Measurements from ENCODE around the gene PHKG2. TPM values are rescaled to one million over a fixed set of nuclear protein-coding genes. Genes with fewer than 3 reads are reported as not detected.

The PHKG2 gene
- total RNA-seq, 1 donor from 2014 or later, result 3.7 TPM

GRCh38 chr16:30761928-30762902 lies 14.0 kb downstream of the PHKG2 start, which contains the start of the genes CFAP119 and RNF40:
TSS of gene CFAP119 (minus strand) at chr16:30762062. CDS start at chr16:30761748, 314 bp downstream.
TSS of gene RNF40 (plus strand) at chr16:30762322. CDS start at chr16:30762546, 224 bp downstream.
- peak within 1 kb of the TSS; percentile 94 for H3K27ac ChIP-seq (ENCODE audit: low read depth, low read length)
- no peaks in the 10 kb centered on the region for H3K9me3 ChIP-seq (ENCODE audit: control insufficient read depth in 3 of 3, low read length in 3 of 3)
- peaks cover 43 to 48% (median 44%) of the 10 kb centered on the region in 3 donors for H3K36me3 ChIP-seq (ENCODE audit: control insufficient read depth in 3 of 3, insufficient read depth in 3 of 3, low read length in 3 of 3)
- peak within 1 kb of the TSS; percentile 86 to 97 (median 93) for H3K4me3 ChIP-seq (ENCODE audit: low read length in 3 of 3)
- H3K4me1 ChIP-seq (ENCODE audit: control insufficient read depth in 3 of 3, insufficient read depth in 3 of 3, low read length in 3 of 3), result peaks cover 29 to 40% (median 35%) of the 10 kb centered on the region in 3 donors
- no peaks in the 10 kb centered on the region for H3K27me3 ChIP-seq (ENCODE audit: control insufficient read depth in 3 of 3, insufficient read depth in 3 of 3, low read length in 3 of 3)
- peak within 1 kb of the TSS; percentile 94 to 97 (median 97) for H3K9ac ChIP-seq (ENCODE audit: low read depth in 1 of 3, low read length in 3 of 3)

- peak overlapping the region; percentile 94 for H3K27ac ChIP-seq (ENCODE audit: low read depth, low read length)
- peak overlapping the region; percentile 94 to 97 (median 97) for H3K9ac ChIP-seq (ENCODE audit: low read depth in 1 of 3, low read length in 3 of 3)
- H3K27me3 ChIP-seq (ENCODE audit: control insufficient read depth in 3 of 3, insufficient read depth in 3 of 3, low read length in 3 of 3), result no peaks in the 10 kb centered on the region
- peak overlapping the region; percentile 86 to 97 (median 93) for H3K4me3 ChIP-seq (ENCODE audit: low read length in 3 of 3)
- H3K9me3 ChIP-seq (ENCODE audit: control insufficient read depth in 3 of 3, low read length in 3 of 3), result no peaks in the 10 kb centered on the region
- H3K36me3 ChIP-seq (ENCODE audit: control insufficient read depth in 3 of 3, insufficient read depth in 3 of 3, low read length in 3 of 3), result peaks cover 46 to 51% (median 48%) of the 10 kb centered on the region in 3 donors
- H3K4me1 ChIP-seq (ENCODE audit: control insufficient read depth in 3 of 3, insufficient read depth in 3 of 3, low read length in 3 of 3), result peaks cover 29 to 40% (median 33%) of the 10 kb centered on the region in 3 donors
Observed at GRCh38 chr16:30762991-30763725, 14.9 kb downstream of the PHKG2 start.

DNA sequence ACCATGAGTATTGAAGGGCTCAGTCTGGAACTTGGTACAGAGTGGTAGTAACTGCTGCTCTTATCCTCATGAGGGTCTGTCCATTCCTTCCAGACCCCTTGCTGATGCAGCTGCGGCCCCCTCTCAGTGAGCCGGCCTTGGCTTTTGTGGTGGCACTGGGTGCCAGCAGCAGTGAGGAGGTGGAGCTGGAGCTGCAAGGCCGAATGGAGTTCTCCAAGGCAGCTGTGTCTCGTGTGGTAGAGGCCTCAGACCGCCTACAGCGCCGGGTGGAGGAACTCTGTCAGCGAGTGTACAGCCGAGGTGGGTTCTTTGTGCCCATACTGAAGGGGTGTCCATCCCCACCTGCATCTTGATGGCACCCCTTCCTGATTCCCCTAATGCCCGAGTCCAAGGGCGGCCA lies 15.9 kb downstream of the PHKG2 start:
- Histone ChIP-seq H3K27ac (ENCODE audit: low read depth, low read length) (no peak overlapping the region), H3K27me3 (ENCODE audit: control insufficient read depth in 3 of 3, insufficient read depth in 3 of 3, low read length in 3 of 3) (no peaks in the 10 kb centered on the region), H3K4me1 (ENCODE audit: control insufficient read depth in 3 of 3, insufficient read depth in 3 of 3, low read length in 3 of 3) (peaks cover 29 to 38% (median 33%) of the 10 kb centered on the region in 3 donors), H3K4me3 (ENCODE audit: low read length in 3 of 3) (no peak overlapping the region), H3K9me3 (ENCODE audit: control insufficient read depth in 3 of 3, low read length in 3 of 3) (no peaks in the 10 kb centered on the region), H3K36me3 (ENCODE audit: control insufficient read depth in 3 of 3, insufficient read depth in 3 of 3, low read length in 3 of 3) (peaks cover 55 to 61% (median 57%) of the 10 kb centered on the region in 3 donors), H3K9ac (ENCODE audit: low read depth in 1 of 3, low read length in 3 of 3) (no peak overlapping the region)

GRCh38 chr16:30764816-30765465 lies 16.7 kb downstream of the PHKG2 start:
- Histone ChIP-seq H3K9ac (ENCODE audit: low read depth in 1 of 3, low read length in 3 of 3) (peak overlapping the region in 1 of 3 donors; percentile 16), H3K9me3 (ENCODE audit: control insufficient read depth in 3 of 3, low read length in 3 of 3) (no peaks in the 10 kb centered on the region), H3K4me3 (ENCODE audit: low read length in 3 of 3) (no peak overlapping the region), H3K27me3 (ENCODE audit: control insufficient read depth in 3 of 3, insufficient read depth in 3 of 3, low read length in 3 of 3) (no peaks in the 10 kb centered on the region), H3K4me1 (ENCODE audit: control insufficient read depth in 3 of 3, insufficient read depth in 3 of 3, low read length in 3 of 3) (peaks cover 29 to 36% (median 33%) of the 10 kb centered on the region in 3 donors), H3K36me3 (ENCODE audit: control insufficient read depth in 3 of 3, insufficient read depth in 3 of 3, low read length in 3 of 3) (peaks cover 63 to 69% (median 63%) of the 10 kb centered on the region in 3 donors), H3K27ac (ENCODE audit: low read depth, low read length) (no peak overlapping the region)

GRCh38 chr16:30766206-30766932 lies 18.1 kb downstream of the PHKG2 start:
- H3K4me3 ChIP-seq (ENCODE audit: low read length in 3 of 3), result no peak overlapping the region
- H3K27me3 ChIP-seq (ENCODE audit: control insufficient read depth in 3 of 3, insufficient read depth in 3 of 3, low read length in 3 of 3), result no peaks in the 10 kb centered on the region
- peaks cover 72 to 82% (median 73%) of the 10 kb centered on the region in 3 donors for H3K36me3 ChIP-seq (ENCODE audit: control insufficient read depth in 3 of 3, insufficient read depth in 3 of 3, low read length in 3 of 3)
- no peaks in the 10 kb centered on the region for H3K9me3 ChIP-seq (ENCODE audit: control insufficient read depth in 3 of 3, low read length in 3 of 3)
- H3K9ac ChIP-seq (ENCODE audit: low read depth in 1 of 3, low read length in 3 of 3), result no peak overlapping the region
- H3K4me1 ChIP-seq (ENCODE audit: control insufficient read depth in 3 of 3, insufficient read depth in 3 of 3, low read length in 3 of 3), result peaks cover 21 to 27% (median 25%) of the 10 kb centered on the region in 3 donors
- no peak overlapping the region for H3K27ac ChIP-seq (ENCODE audit: low read depth, low read length)

DNA sequence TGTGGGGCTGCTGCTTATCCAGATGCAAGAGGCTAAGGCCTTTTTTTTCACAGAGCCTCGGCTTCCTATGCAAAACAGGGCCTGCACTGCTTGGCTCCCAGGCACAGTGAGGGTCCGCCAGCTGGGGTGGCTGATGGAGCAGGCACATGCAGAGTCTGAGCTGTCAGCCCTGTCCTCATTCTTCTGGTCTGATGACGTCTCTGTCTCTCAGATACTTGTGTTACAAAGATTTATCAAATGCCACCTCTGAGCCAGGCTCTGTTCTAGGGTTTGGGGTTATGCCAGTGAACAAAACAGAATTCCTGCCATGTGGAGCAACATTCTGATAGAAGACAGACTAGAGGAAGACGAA lies 18.7 kb downstream of the PHKG2 start:
- no peaks in the 10 kb centered on the region for H3K27me3 ChIP-seq (ENCODE audit: control insufficient read depth in 3 of 3, insufficient read depth in 3 of 3, low read length in 3 of 3)
- no peak overlapping the region for H3K9ac ChIP-seq (ENCODE audit: low read depth in 1 of 3, low read length in 3 of 3)
- H3K4me3 ChIP-seq (ENCODE audit: low read length in 3 of 3), result no peak overlapping the region
- H3K4me1 ChIP-seq (ENCODE audit: control insufficient read depth in 3 of 3, insufficient read depth in 3 of 3, low read length in 3 of 3), result peaks cover 16 to 21% (median 20%) of the 10 kb centered on the region in 3 donors
- peaks cover 78 to 88% (median 78%) of the 10 kb centered on the region in 3 donors for H3K36me3 ChIP-seq (ENCODE audit: control insufficient read depth in 3 of 3, insufficient read depth in 3 of 3, low read length in 3 of 3)
- no peaks in the 10 kb centered on the region for H3K9me3 ChIP-seq (ENCODE audit: control insufficient read depth in 3 of 3, low read length in 3 of 3)
- H3K27ac ChIP-seq (ENCODE audit: low read depth, low read length), result no peak overlapping the region

- Histone ChIP-seq H3K9ac (ENCODE audit: low read depth in 1 of 3, low read length in 3 of 3) (no peak overlapping the region), H3K4me1 (ENCODE audit: control insufficient read depth in 3 of 3, insufficient read depth in 3 of 3, low read length in 3 of 3) (peaks cover 12 to 15% (median 12%) of the 10 kb centered on the region in 3 donors), H3K27me3 (ENCODE audit: control insufficient read depth in 3 of 3, insufficient read depth in 3 of 3, low read length in 3 of 3) (no peaks in the 10 kb centered on the region), H3K27ac (ENCODE audit: low read depth, low read length) (no peak overlapping the region), H3K9me3 (ENCODE audit: control insufficient read depth in 3 of 3, low read length in 3 of 3) (no peaks in the 10 kb centered on the region), H3K4me3 (ENCODE audit: low read length in 3 of 3) (no peak overlapping the region), H3K36me3 (ENCODE audit: control insufficient read depth in 3 of 3, insufficient read depth in 3 of 3, low read length in 3 of 3) (peaks cover 88 to 98% (median 88%) of the 10 kb centered on the region in 3 donors)
Observed at GRCh38 chr16:30767767-30768465, 19.7 kb downstream of the PHKG2 start.

GRCh38 chr16:30768583-30769181 lies 20.5 kb downstream of the PHKG2 start:
- Histone ChIP-seq H3K4me3 (ENCODE audit: low read length in 3 of 3) (no peak overlapping the region), H3K27ac (ENCODE audit: low read depth, low read length) (no peak overlapping the region), H3K36me3 (ENCODE audit: control insufficient read depth in 3 of 3, insufficient read depth in 3 of 3, low read length in 3 of 3) (peaks cover 88 to 98% (median 90%) of the 10 kb centered on the region in 3 donors)

More at GRCh38 chr16:30768583-30769181, 20.5 kb downstream of the PHKG2 start:
- Histone ChIP-seq H3K27me3 (ENCODE audit: control insufficient read depth in 3 of 3, insufficient read depth in 3 of 3, low read length in 3 of 3) (no peaks in the 10 kb centered on the region), H3K4me1 (ENCODE audit: control insufficient read depth in 3 of 3, insufficient read depth in 3 of 3, low read length in 3 of 3) (peaks cover 4 to 8% (median 4%) of the 10 kb centered on the region in 3 donors), H3K9me3 (ENCODE audit: control insufficient read depth in 3 of 3, low read length in 3 of 3) (no peaks in the 10 kb centered on the region), H3K9ac (ENCODE audit: low read depth in 1 of 3, low read length in 3 of 3) (no peak overlapping the region)
